ENCODE results near the gene CST5.
"Not testable (repeated sequence)": the region's sequence is repeated elsewhere in the genome, so short reads cannot be mapped to it uniquely, and the experiment has no call there.

Gene CST5

GRCh38 chr20:23887856-23888255 lies 8.3 kb upstream of the CST5 start:
- no peak for FAIRE-seq

DNA sequence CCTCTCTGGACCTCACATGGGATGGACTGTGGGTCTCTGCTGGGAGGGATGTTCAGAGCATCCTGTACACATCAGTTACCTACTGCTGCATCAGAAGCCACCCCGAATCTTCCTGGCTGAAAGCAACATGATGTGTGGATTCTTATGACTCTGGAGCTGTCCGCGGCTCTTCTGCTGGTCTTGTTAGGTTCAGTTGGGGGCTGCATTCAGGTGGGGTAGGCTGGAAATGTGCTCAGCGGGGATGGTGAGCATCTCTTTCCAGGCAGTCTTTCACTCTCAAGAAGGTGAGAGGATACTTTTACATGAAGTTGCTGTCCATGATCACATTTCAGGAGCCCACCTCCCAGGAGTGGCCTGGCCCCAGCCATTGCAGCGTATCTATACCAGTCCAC lies 5.2 kb upstream of the CST5 start:
- FAIRE-seq, result no peak

DNA sequence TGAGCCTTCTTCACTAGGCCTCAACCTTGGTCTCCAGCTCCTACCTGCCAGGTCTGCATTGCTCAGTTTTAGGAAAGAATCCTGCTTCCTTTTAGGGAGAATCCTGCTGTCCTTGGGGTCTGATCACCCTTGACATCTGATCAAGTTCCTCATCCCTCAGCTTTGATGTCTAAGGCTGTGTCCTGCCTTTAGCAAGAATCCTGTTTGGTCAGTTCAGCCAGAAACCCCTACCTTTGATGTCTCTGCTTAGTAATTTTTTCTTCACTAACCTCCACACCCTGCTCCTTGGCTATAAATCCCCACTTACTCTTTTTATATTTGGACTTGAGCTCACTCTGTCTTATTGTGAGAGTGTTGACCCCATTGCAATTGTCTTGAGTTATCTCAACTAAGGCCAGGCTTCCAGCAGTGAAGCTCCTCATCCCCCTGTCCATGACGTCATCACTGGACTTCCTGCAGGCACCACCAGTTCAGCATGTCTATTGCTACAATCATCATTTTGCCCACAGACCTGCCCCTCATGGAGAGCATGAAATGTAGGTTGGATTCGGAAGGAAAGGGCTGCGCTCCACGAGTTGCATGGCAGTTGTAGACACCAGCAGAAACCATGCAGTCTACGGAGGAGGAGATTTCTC lies 4.7 kb upstream of the CST5 start:
- no peak for FAIRE-seq

GRCh38 chr20:23881371-23881770 lies 1.8 kb upstream of the CST5 start:
- FAIRE-seq, result no peak

- FAIRE-seq, result no peak
Measured at GRCh38 chr20:23880417-23880816, 869 bp upstream of the CST5 start.

- FAIRE-seq, result no peak
Measured at GRCh38 chr20:23879811-23880374, 345 bp upstream of the CST5 start.

DNA sequence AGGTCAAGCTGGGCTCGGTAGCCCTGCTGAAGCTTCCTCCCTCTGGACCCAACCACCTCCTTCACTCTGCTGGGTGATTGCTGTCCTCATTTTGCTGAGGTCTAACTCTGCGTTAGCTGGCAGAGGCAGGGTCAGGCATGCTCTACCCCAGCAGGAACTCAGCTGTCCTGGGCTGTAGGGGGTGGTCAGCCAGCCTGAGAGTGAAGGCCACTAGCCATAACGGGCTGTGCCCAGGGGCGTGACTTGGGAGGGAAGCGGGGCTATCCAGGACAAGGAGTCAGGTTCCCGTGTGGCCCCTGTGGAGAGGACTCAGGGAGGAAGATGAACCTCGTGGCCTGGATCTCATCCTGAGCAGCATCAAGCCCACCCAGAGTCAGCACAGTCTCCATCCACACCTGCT lies 761 bp downstream of the CST5 start:
- FAIRE-seq, result no peak

DNA sequence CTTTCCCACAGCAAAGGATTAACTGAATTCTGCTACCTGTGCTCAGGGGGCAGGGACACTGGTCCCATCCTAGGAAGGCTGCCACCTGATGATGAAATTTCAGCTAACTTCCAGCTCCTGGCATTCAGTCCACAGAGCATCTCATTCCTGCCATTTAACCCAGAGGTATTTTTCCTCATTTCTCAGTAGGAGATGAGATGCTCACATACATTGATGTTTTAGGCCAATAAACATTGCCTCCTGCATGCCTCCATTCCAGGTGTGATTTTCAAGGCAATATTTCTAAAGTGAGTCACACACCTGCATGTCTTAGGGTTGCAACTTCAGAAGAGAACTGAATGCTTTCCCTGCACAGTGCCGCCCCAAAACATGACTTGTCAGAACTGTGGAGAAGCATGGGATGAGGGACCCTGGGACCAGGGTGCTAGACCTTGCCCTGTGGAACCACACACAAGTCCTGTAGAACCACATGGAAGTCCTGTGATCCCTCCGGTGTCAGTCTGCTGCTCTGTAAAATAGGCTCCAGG lies 1.5 kb downstream of the CST5 start:
- FAIRE-seq, result not testable (repeated sequence)

DNA sequence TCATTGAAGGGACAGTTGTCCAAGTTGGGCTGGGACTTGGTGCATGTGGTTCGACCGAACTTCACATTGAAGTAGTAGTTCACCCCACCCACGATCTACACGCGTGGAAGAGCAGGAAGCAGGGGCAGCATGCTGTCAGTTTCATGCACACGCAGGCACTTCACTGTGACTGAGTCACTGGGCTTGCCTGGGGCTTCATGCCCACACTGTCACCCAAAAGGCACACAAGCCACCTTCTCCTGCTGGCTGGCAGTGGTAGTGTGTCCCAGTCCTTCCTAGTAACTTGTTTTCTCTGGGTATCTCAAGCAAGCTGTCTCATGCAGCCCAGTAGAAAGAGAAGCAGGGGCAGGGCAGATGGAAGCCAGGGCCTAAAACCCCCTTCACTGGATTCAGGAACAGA lies 2.0 kb downstream of the CST5 start:
- FAIRE-seq, result no peak

DNA sequence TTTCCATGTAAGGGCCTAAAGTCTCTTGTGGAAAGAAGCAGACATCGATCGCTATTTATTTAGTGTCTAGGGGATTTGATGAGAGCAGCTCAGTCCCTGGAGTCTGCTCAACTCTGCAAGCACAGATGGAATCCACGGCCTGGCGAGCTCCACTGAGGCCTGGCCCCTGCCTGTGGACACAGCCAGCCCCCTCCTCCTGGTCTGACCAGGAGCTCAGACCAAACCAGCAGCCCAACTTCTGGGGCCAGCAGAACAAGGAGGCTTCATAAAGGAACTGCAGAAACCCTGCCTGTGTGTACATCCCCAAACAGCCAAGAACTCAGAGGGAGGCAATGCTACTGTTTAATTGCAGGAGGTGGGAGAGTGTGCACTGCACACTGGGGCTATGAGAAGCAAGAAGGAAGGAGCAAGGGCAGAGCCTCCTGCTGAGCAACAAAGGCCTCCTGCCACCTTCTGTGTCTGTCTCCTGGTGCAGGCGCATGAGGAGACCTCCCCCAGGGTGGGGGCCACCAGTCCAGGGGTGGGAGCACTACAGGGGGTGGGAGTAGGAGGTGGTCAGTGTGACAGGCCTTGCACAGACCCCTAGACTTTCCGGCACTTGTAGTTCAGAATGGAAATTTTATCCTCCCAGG lies 3.8 kb downstream of the CST5 start:
- no peak for FAIRE-seq

GRCh38 chr20:23874747-23875146 lies 4.8 kb downstream of the CST5 start:
- FAIRE-seq, result no peak

GRCh38 chr20:23873370-23874015 lies 6.1 kb downstream of the CST5 start:
- FAIRE-seq, result no peak

GRCh38 chr20:23872065-23872464 lies 7.5 kb downstream of the CST5 start:
- no peak for FAIRE-seq

DNA sequence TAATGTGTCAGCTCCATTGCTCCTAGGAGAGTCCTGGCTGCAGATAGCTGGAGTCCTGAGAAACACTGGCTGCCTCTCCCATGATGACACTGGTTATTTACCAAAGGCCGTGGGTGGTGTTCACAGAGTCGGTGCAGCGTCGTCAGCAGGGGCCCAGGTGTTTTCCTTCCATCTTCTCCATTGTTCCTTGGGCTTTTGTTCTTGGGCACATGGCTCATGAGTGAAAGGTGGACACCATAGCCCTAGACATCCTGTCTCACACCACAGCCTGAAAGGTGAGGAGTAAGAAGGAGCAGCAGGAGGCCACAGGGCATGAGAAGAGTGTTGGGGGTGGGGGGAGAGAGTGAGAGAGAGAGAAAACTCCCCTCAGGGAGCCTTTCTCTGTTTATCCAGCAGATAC lies 9.1 kb downstream of the CST5 start:
- FAIRE-seq, result no peak

- FAIRE-seq, result no peak
Measured at GRCh38 chr20:23869520-23869919, 10.0 kb downstream of the CST5 start.

GRCh38 chr20:23868321-23868720 lies 11.2 kb downstream of the CST5 start:
- FAIRE-seq, result no peak

- FAIRE-seq, result no peak
Measured at GRCh38 chr20:23867152-23867776, 12.3 kb downstream of the CST5 start.

DNA sequence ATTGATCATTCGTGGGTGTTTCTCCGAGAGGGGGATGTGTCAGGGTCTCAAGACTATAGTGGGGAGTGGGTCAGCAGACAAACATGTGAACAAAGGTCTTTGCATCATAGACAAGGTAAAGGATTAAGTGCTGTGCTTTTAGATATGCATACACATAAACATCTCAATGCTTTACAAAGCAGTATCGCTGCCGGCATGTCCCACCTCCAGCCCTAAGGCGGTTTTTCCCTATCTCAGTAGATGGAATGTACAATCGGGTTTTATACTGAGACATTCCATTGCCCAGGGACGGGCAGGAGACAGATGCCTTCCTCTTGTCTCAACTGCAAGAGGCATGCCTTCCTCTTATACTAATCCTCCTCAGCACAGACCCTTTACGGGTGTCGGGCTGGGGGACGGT lies 18.8 kb downstream of the CST5 start:
- not testable (repeated sequence) for FAIRE-seq

DNA sequence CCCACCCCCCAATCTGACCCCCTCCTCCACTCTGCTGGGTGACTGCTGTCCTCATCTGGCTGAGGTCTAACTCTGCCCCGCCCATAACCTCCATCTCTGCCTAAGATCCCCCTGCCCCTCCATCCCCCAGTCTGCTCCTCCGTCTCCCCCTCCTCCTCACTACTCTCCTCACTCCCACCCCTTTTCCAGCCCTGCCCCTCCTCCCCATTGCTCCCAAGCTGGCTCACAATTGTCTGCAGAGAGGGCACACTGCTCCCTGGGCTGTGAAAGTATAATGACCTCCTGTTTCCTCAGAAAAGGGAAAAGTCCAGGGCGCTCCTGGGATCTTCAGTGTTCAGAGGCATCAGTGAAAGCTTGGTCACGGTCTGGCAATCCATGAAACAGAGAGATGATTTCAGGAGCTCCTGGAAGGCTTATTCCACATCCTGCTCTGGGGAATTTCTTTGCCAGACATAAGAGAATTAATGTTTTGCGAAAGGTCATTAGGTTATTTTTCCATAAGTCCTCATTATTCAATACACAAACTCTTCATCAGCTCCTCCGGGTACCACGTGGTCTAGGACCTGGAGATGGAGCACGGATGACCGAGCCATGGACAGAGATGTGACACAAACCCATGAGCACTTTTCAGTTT lies 21.5 kb downstream of the CST5 start:
- no peak for FAIRE-seq

- no peak for FAIRE-seq
Measured at GRCh38 chr20:23856736-23857135, 22.8 kb downstream of the CST5 start.

DNA sequence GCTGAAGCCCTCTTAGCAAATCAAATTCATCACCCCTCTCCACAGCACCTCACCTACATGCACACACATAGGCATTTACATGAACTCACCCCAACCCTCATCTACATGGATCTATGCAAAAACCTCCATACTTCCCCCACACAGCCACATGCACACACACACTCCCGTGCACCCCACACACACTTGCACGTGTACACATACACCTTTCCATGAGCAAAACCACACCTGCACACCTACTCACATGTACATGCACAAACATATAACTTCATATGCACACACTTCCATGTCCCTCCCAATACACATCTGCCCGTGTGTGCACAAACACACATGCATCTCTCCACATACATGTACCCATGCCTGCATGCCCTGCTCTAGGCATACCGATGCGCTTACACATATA lies 23.3 kb downstream of the CST5 start:
- no peak for FAIRE-seq

DNA sequence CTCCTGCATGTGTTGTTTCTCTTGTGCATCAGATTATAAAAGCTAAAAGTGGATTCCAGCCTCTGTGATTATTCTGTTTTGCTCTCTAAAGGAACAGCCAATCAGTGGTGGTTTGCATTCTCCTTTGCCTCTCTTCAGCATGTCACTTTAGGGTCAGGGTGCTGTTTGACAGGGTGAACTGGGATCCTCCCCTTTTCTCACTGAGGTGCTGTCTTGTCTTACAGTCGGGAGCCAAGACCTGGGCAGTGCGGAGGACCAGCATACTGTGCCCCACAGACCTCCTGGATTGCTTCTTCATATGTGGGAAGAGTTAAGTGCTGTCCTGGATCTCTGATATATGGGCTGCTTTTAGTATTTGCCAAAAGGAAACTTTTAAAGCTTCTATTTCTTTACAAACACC lies 37.9 kb downstream of the CST5 start:
- no peak for FAIRE-seq

- FAIRE-seq, result no peak
Measured at GRCh38 chr20:23835716-23836115, 43.8 kb downstream of the CST5 start.
